GM19239 (cell line): ENCODE results near the gene FLCN.
"Not testable (repeated sequence)": the region's sequence is repeated elsewhere in the genome, so short reads cannot be mapped to it uniquely, and the experiment has no call there.

Experiments used
- DNase-seq: peaks from one replicate; pipeline ENCODE4 v3.0.0; 2011; ENCODE audit warnings: low spot score; ENCODE audit not compliant: insufficient read length
- FAIRE-seq: peaks from 2 replicates; lab custom pipeline; 2011; peaks lifted over from hg19 to GRCh38; lab: Jason Lieb, UNC

FLCN gene, protein sequence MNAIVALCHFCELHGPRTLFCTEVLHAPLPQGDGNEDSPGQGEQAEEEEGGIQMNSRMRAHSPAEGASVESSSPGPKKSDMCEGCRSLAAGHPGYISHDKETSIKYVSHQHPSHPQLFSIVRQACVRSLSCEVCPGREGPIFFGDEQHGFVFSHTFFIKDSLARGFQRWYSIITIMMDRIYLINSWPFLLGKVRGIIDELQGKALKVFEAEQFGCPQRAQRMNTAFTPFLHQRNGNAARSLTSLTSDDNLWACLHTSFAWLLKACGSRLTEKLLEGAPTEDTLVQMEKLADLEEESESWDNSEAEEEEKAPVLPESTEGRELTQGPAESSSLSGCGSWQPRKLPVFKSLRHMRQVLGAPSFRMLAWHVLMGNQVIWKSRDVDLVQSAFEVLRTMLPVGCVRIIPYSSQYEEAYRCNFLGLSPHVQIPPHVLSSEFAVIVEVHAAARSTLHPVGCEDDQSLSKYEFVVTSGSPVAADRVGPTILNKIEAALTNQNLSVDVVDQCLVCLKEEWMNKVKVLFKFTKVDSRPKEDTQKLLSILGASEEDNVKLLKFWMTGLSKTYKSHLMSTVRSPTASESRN

DNA sequence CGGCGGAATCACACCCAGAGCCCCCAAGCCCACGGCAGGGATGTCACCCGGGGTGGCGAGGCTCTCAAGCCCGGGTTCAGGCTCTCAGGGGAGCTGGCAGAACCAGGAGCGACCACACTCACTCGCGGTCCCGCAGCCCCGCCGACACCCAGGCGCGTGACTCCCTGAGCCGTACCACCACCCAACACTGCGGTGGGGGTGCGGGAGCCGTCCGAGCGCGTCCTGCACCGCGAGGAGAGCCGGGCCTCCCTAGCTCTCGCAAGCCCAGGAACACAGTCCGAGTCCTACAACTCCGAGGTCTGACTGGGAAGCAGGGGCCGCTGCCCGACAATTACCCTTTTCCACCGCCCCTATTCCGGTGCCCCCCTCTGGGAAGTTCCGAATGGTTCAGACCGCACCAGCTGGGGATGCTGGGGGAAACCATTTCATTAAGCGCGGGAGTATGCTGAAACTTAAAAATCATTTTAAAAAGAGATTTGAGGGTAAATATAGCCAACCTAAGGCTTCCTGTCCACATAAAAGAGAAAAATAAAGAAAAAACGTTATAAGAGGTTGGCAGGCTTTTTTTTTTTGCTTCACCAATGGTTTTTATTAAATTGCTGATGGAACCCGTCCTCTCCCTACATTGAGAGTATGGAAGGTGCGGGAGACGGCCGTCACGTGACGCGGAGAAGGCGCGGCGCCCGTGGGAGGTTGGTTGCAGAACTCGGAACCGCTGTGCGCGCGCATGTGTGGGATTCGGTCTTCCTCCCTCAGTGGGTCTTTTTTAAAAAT lies at the start of gene FLCN:
TSS of gene FLCN (minus strand) at position 143 of the 774 bp plus-strand sequence. CDS start 9,031 bp downstream, outside the sequence.
- FAIRE-seq: peak; percentile 95
- peak; percentile 81 for DNase-seq

DNA sequence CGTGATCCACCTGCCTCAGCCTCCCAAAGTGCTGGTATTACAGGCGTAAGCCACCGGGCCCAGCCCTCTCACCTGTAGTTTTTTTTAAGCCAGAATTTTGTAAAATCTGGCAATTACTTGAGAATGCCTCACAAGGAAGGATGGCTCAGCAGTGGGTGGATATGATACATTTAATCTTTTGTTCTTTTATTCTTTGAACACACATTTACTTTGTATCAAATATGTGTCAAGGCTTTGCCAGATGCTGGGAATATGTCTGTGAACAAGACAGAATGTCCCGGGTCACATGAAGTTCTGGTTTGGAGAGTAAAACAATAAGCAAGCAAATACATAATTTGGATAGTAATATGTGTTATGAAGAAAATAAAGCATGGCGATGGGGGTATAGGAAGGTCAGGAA lies 49.0 kb upstream of the FLCN start:
- no peak for FAIRE-seq
- no peak for DNase-seq

DNA sequence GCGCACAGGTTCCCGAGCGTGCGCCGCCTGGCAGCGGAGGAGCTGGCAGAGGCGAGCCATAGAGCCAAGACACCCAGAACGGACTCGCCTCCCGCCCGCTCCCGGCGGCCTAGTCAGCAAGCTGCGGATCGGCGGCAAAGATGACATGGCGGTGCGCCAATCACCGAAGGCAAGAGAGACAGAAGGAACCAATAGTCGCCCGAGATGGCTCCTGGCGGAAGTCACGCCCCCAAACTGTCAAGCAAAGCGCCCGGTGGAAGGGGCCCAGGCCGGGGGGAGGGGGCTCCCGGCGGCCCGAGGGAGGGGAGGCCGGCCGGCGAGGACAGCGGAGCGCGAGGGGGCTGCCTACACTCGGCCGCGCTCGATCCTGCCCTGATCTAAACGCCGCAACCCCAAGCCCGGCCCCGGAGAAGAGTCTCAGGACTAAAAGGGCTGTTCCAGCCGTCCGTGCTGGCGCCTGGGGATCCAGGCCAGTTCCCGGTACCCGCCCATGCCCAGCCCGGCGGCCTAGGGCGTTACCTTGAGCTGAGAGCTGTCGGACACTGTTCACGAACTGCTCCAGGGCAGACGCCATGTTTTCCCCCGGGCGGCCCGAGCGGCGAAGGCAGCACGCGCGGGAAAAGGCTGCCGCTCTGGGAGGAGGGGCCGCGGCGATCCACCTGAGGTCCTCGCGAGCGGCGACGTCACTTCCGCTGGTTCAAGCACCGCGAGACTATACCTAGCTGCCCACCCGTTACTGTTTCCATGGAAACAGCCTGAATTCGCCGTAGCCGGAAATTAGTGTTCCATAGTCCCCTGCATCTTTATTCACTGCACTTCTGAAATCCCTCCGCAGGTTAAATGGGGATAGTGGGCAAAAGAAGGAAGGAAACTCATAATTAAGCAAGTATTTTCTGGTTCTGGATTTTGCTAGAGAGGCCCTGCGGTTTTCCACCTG lies 43.9 kb upstream of the FLCN start, which contains the start of gene COPS3:
TSS of gene COPS3 (minus strand) at position 634 of the 937 bp plus-strand sequence. CDS start at position 574, 60 bp downstream.
- peak; percentile 88 for DNase-seq
- peak; percentile 99 for FAIRE-seq

DNA sequence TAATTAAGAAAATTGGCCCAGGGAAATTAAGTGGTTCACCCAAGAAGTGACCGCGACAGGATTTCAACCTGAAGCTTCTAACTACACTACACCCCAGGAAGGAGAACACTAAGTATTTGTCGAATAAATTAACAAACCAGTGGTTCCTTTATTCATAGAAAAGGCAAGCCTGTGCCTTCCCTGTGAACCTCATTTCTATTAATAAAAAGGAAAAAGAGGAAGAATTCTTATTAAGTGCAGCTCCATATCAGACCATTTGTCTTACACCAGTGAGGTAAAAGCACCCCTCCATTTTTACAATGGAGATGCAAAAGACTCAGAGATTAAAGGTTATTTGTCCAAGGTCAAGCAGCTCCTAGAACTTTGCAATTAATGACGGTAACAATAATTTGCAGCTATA lies 42.3 kb upstream of the FLCN start:
- no peak for DNase-seq
- no peak for FAIRE-seq

DNA sequence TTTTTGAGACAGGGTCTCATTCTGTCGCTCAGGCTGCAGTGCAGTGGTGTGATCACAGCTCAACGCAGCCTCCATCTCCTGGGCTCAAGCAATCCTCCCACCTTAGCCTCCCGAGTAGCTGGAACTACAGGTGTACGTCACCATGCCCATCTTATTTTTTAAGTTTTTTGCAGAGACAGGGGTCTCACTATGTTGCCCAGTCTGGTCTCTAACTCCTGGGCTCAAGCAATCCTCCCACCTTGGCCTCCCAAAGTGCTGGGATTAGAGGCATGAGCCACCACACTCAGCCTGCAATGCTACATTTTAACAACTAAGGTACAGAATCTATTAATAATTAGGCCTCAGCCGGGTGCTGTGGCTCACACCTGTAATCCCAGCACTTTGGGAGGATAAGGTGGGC lies 40.5 kb upstream of the FLCN start:
- not testable (repeated sequence) for FAIRE-seq

DNA sequence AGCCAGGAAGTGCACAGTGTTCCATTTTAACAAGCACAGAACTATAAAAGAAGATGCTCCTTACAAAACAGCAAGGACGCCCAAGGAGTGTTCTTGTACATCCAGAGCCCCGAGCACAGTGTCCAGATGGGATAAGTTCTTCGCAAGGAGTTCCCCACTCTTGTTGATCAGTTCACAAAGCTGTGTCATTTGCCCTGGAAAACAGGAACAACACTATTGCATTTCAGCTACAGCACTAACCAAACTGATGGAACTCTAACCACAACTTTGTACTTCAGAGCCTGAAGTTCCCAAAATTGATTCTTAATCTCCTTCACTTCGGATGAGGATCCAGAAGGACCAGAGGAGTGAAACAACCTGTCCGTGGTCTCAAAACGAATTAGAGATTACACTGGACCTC lies 39.0 kb upstream of the FLCN start:
- DNase-seq (no peak), FAIRE-seq (no peak)

More for the DNA sequence above, 40.5 kb upstream of the FLCN start:
- DNase-seq: not testable (repeated sequence)

DNA sequence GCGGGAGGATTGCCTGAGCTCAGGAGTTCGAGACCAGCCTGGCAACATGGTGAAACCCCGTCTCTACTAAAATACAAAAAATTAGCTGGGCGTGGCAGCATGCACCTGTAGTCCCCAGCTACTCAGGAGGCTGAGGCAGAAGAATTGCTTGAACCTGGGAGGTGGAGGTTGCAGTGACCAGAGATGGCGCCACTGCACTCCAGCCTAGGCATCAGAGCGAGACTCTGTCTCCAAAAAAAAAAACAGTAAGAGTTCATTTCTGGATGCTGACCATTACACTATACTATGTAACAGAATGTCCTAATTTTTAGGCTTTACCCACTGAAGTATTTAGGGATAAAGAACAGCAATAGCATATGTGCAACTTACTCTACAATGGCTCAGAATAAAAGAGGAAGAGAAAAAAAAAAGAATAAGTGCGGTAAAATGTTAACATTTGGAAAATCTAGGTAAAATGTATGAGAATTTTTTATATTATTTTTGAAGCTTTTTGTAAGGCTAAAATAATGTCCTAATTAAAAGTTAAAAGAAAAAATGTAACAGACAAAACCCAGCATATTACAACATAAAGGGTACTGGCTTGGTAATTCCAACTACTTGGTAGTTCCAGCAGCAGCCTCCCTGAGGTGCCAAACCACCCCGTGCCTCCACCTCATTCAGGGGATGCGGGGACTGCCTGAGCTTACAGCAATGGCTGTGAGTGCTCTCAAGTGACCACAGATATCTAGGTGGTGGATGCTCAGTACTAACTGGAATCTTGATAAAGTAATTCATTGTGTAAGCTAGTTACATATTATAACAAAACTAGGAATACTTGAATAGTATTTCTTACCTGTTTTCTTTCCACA lies 33.2 kb upstream of the FLCN start:
- DNase-seq: no peak
- no peak for FAIRE-seq

DNA sequence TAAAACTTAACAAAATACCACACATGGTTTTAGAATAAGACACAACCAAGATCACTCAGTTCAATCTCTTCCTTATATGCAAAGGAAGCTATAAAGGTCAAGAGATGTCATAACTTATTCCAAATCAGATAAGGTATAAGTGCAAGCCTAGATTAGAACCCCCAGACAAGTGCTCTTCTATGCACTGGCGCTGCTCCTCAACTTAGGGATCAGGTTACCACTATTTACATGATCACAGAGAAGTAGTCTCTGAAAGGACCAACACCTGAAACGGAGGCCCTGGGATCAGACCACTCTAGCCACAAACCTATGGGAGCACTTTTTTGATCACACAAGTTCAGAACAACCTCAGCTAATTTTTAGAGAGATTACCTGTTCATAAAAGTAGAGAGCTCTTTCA lies 27.5 kb upstream of the FLCN start:
- FAIRE-seq (no peak), DNase-seq (no peak)

DNA sequence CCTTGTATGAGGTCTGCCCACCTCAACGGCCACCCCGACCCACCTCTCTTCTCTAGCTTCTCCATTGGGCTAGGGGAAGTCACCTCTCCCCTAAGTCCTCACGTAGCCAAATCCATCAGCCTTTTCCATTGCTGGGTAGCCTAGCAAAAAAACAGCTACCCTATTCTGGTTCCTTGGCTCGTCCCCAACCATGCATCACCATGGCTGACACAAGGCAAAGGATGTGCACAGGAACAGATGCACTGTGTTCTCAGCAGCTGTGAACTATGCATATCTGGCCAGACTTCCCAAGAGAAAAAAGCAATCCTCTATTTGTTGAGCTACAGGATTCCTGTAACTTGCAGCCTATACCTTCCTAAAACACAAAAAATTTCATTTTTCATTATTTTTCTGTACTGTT lies 22.0 kb upstream of the FLCN start:
- no peak for FAIRE-seq

DNA sequence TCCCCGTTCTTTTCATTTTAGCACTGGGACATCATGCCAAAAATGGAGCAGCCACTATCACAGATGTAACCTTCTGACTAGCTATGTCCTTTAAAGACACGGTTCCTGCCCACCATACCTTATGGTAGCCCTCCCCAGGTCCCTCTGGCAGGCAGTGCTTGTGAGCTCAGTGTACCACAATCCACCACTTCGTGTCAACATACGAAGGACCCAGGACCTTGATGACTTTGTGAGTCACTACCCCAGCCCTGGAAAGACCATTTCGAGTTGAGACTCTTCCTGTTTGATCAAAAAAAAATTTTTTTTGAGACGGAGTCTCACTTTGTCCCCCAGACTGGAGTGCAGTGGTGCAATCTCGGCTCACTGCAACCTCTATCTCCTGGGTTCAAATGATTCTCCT lies 21.0 kb upstream of the FLCN start:
- no peak for DNase-seq
- no peak for FAIRE-seq

More for the DNA sequence above, 22.0 kb upstream of the FLCN start:
- no peak for DNase-seq

DNA sequence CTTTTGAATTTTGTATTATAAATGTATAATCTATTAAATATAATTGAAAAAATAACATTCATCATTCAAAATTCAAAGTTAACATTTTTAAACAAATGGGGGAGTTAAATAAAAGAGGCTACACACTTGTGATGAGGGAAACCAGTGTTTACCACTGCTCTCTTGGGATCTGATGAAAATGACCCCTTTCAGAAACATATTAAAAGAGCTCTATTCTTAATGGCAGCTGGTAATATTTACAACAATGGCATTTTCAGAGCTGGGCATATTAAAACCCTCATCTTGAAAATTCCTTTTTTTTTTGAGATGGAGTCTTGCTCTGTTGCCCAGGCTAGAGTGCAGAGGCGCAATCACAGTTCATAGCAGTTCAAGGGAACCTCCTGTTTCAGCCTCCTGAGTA lies 19.3 kb upstream of the FLCN start:
- no peak for DNase-seq

DNA sequence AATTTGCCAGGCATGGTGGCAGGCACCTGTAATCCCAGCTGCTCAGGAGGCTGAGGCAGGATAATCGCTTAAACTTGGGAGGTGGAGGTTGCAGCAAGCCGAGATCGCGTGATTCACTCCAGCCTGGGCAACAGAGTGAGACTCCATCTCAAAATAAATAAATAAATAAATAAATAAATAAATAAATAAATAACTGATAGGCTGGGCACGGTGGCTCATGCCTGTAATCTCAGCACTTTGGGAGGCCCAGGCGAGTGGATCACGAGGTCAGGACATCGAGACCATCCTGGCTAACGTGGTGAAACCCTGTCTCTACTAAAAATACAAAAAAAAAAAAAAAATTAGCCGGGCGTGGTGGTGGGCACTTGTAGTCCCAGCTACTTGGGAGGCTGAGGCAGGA lies 18.7 kb upstream of the FLCN start:
- DNase-seq, FAIRE-seq: not testable (repeated sequence)

More for the DNA sequence above, 19.3 kb upstream of the FLCN start:
- FAIRE-seq: no peak

DNA sequence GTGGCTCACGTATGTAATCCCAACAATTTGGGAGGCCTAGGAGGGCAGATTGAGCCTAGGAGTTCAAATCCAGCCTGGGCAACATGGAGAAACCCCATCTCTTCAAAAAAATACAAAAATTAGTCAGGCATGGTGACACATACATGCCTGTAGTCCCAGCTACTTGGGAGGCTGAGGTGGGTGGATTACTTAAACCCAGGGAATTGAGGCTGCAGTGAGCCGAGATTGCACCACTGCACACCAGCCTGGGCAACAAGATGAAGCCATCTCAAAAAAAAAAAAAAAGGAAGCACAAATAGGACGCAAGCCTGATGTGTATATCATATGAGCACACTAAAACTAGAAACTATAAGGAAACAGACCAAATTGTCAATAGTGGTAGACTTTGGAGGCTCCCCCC lies 17.1 kb upstream of the FLCN start:
- DNase-seq: no peak
- no peak for FAIRE-seq

DNA sequence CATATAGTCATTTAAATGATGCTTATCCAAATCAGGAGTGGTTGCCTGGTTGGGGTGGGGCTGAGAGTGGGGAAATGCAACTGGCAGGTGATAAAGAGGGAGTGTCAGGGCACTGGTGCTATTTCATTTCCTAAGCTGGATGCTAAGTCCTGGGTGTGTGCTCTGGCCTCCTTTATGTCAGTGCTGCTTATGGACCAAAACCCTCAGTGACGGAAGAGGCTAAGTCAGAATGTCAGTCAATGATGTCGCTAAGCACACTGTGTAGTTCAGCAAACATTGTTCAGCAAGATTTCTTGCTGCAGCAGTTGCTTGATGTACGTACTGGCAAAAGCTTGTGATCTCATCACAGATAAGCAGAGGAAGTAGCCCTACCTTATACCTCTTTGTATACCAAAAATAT lies 16.4 kb upstream of the FLCN start:
- FAIRE-seq: no peak
- DNase-seq: no peak

DNA sequence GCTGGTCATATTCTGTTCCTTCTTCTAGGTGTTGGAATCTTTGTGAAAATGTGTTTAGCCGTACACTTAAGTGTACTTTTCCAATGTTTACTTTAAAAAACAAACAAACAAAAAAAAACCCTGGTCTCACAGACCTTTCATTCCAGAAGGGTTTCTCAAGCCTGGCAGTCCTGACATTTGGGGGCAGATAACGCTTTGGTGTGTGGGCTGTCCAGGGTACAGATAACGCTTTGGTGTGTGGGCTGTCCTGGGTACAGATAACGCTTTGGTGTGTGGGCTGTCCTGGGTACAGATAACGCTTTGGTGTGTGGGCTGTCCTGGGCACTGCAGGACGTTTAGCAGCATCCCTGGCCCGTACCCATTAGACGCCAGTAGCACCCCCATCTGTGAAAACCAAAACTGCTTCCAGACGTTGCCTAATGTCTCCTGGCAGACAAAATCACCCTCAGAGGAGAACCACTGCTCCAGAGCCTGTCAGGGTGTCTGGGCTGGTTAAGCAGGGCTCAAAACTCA lies 15.2 kb upstream of the FLCN start:
- FAIRE-seq (no peak), DNase-seq (no peak)

DNA sequence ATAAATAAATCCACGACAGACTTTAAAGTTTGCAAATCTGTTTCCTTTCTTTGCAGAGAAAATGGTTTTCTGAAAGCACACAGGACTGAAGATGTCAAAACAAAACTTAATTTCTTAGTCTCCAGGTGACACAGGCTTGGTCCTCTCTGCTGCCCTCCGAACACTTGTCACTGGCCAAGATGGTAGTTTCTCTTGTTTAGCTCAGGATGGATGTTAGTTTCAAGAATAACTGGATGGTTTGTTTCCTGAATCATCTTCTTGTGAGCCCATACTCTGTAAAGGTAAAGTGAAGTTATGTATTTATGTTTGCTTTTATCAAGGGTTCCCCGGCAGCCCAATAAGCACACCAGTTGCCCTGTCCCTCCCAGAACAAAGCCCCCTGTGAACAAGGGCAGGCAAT lies 9.9 kb upstream of the FLCN start:
- FAIRE-seq (no peak), DNase-seq (no peak)

DNA sequence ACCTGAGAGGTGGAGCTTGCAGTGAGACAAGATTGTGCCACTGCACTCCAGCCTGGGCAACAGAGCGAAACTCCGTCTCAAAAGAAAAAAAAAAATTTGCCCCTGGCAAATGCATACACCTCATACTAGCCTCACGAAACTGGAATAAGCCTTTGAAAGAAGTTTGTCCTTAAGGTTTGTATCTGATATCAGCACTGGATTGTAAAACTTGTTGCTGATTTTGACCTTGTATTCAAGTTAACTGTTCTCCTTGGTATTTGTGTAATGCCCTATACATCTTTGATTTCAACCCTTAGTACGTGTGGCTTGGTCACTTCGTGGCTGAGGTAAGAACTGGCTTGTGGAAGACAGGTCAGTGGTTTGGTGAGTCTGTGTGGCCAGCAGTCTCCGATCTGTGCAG lies 6.2 kb upstream of the FLCN start:
- DNase-seq: no peak
- FAIRE-seq: no peak

DNA sequence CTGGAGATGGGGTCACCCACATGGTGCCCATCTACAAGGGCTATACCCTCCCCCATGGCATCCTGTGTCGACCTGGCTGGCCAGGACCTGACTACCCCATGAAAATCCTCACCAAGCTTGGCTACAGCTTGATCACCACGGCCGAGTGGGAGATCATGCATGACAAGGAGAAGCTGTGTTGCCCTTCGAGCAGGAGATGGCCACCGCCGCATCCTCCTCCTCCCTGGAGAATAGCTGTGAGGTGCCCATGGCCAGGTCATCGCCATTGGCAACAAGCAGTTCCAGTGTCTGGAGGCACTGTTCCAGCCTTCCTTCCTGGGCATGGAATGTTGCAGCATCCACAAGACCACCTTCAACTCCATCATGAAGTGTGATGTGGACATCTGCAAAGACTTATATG lies 5.3 kb upstream of the FLCN start:
- DNase-seq: no peak
- no peak for FAIRE-seq

DNA sequence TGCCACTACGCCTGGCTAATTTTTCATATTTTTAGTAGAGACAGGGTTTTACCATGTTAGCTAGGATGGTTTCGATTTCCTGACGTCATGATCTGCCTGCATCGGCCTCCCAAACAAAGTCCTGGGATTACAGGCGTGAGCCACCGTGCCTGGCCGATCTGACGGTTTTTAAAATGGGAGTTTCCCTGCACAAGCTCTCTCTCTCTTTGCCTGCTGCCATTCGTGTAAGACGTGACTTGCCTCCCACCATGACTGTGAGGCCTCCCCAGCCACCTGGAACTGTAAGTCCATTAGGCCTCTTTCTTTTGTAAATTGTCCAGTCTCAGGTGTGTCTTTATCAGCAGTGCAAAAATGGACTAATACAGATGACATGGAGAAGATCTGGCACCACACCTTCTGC lies 4.7 kb upstream of the FLCN start:
- DNase-seq: no peak
- no peak for FAIRE-seq
